HG02981 (cell line): ENCODE data around the gene RPS6KA5.

ENCODE experiments used
- ATAC-seq: cut with Tn5 transposase; IDR thresholded peaks from one replicate; pipeline ENCODE4 v1.9.1; 2021; ENCODE audit warnings: mild to moderate bottlenecking, moderate library complexity; ENCODE audit not compliant: unreplicated experiment

Gene RPS6KA5

GRCh38 chr14:91031666-91032065 is 28.8 kb downstream of the RPS6KA5 start:
- no peak for ATAC-seq

- ATAC-seq, result no peak
These were observed 30.8 kb downstream of the RPS6KA5 start for GRCh38 chr14:91029456-91030217.

GRCh38 chr14:91027561-91027960 is 32.9 kb downstream of the RPS6KA5 start:
- ATAC-seq, result no peak

GRCh38 chr14:91022622-91023028 is 37.8 kb downstream of the RPS6KA5 start:
- peak; percentile 93 for ATAC-seq

- peak; percentile 57 for ATAC-seq
These were observed 38.3 kb downstream of the RPS6KA5 start for GRCh38 chr14:91021991-91022621.

GRCh38 chr14:91021115-91021514 is 39.3 kb downstream of the RPS6KA5 start:
- ATAC-seq, result no peak

GRCh38 chr14:91019673-91020072 is 40.8 kb downstream of the RPS6KA5 start:
- ATAC-seq, result no peak

GRCh38 chr14:91018481-91018880 is 42.0 kb downstream of the RPS6KA5 start:
- ATAC-seq, result no peak

- ATAC-seq, result no peak
These were observed 43.5 kb downstream of the RPS6KA5 start for GRCh38 chr14:91016800-91017410.

- no peak for ATAC-seq
These were observed 45.0 kb downstream of the RPS6KA5 start for GRCh38 chr14:91015435-91015834.

- ATAC-seq, result no peak
These were observed 48.4 kb downstream of the RPS6KA5 start for GRCh38 chr14:91012045-91012444.

GRCh38 chr14:91010153-91010533 is 50.3 kb downstream of the RPS6KA5 start:
- ATAC-seq, result no peak

- peak; percentile 92 for ATAC-seq
These were observed 50.8 kb downstream of the RPS6KA5 start for GRCh38 chr14:91009501-91010152.

GRCh38 chr14:91008759-91009409 is 51.6 kb downstream of the RPS6KA5 start:
- ATAC-seq, result no peak

GRCh38 chr14:91005716-91006115 is 54.7 kb downstream of the RPS6KA5 start:
- ATAC-seq, result no peak

- no peak for ATAC-seq
These were observed 55.5 kb downstream of the RPS6KA5 start for GRCh38 chr14:91004987-91005386.

GRCh38 chr14:90999299-90999698 is 61.1 kb downstream of the RPS6KA5 start:
- no peak for ATAC-seq

- no peak for ATAC-seq
These were observed 63.5 kb downstream of the RPS6KA5 start for GRCh38 chr14:90996967-90997366.

GRCh38 chr14:90995785-90996184 is 64.7 kb downstream of the RPS6KA5 start:
- no peak for ATAC-seq

- no peak for ATAC-seq
These were observed 66.6 kb downstream of the RPS6KA5 start for GRCh38 chr14:90993792-90994191.
